Loucy (cell line): ENCODE results near the gene CD6.
A peak's percentile ranks its signal among the peaks of the same experiment; 100 is the strongest.

Source experiments
- H2AFZ ChIP-seq: fragments of 200-600 bp; sonication (generic); 2 replicates; pipeline ENCODE4 v1.6.0; 2016; ENCODE audit warnings: antibody characterized with exemption, mild to moderate bottlenecking, low read length, moderate library complexity
- H3F3A ChIP-seq: fragments of 200-600 bp; 2 replicates; pipeline ENCODE4 v1.6.0; 2016; ENCODE audit warnings: antibody characterized with exemption, low read depth, mild to moderate bottlenecking
- H3K27me3 ChIP-seq: fragments of 200-600 bp; sonication (generic); 2 replicates; pipeline ENCODE4 v1.6.1; 2014; ENCODE audit warnings: low read length, mild to moderate bottlenecking; ENCODE audit not compliant: insufficient read depth, poor library complexity, severe bottlenecking
- H3K36me3 ChIP-seq: fragments of 200-600 bp; sonication (generic); 2 replicates; pipeline ENCODE4 v1.6.1; 2016; ENCODE audit warnings: low read length; ENCODE audit not compliant: insufficient read depth
- H3K4me1 ChIP-seq: fragments of 200-600 bp; sonication (generic); 2 replicates; pipeline ENCODE4 v1.5.1; 2014; ENCODE audit warnings: low read length, mild to moderate bottlenecking; ENCODE audit not compliant: insufficient read depth, poor library complexity, severe bottlenecking
- H3K4me2 ChIP-seq: fragments of 200-600 bp; sonication (generic); 2 replicates; pipeline ENCODE4 v1.6.0; 2014; ENCODE audit warnings: antibody characterized with exemption, low read length, low read depth, mild to moderate bottlenecking; ENCODE audit not compliant: poor library complexity, severe bottlenecking
- H3K4me3 ChIP-seq: fragments of 200-600 bp; sonication (generic); 2 replicates; pipeline ENCODE4 v1.5.1; 2014; ENCODE audit warnings: low read length, mild to moderate bottlenecking, mixed read lengths; ENCODE audit not compliant: poor library complexity, severe bottlenecking
- H3K79me2 ChIP-seq: fragments of 200-600 bp; sonication (generic); 2 replicates; pipeline ENCODE4 v1.6.1; 2014; ENCODE audit warnings: low read length; ENCODE audit not compliant: insufficient read depth
- H3K9ac ChIP-seq: fragments of 200-600 bp; sonication (generic); 2 replicates; pipeline ENCODE4 v1.6.0; 2014; ENCODE audit warnings: mild to moderate bottlenecking, low read depth, low read length, moderate library complexity; ENCODE audit not compliant: poor library complexity, severe bottlenecking
- H3K9me2 ChIP-seq: fragments of 200-600 bp; sonication (generic); replicated peaks from 2 replicates; pipeline ENCODE4 v1.6.1; 2016; ENCODE audit warnings: low read depth, low read length, mixed read lengths
- H3K9me3 ChIP-seq: fragments of 200-600 bp; sonication (generic); 2 replicates; pipeline ENCODE4 v1.6.1; 2014; ENCODE audit warnings: mild to moderate bottlenecking, antibody characterized with exemption, low read length, low read depth; ENCODE audit not compliant: insufficient read depth
- H4K20me1 ChIP-seq: fragments of 200-600 bp; sonication (generic); 2 replicates; pipeline ENCODE4 v1.6.0; 2014; ENCODE audit warnings: antibody characterized with exemption, low read length, mild to moderate bottlenecking; ENCODE audit not compliant: insufficient read depth, poor library complexity, severe bottlenecking
- CTCF ChIP-seq: fragments of 200-600 bp; sonication (generic); conservative IDR thresholded peaks from 2 replicates; pipeline ENCODE4 v1.5.1; 2014; ENCODE audit warnings: mild to moderate bottlenecking, antibody characterized with exemption, low read length
- EZH2phosphoT487 ChIP-seq: fragments of 200-600 bp; IDR thresholded peaks from 2 replicates; pipeline ENCODE4 v1.6.1; 2018; ENCODE audit warnings: antibody characterized with exemption, mild to moderate bottlenecking, moderate library complexity, borderline replicate concordance

Gene CD6

GRCh38 chr11:61041755-61042518, 70.5 kb downstream of the CD6 start:
- Histone ChIP-seq H3F3A (no peaks in the 10 kb centered on the region), H3K27me3 (no peaks in the 10 kb centered on the region), H3K36me3 (no peaks in the 10 kb centered on the region), H3K4me1 (peaks cover 6% of the 10 kb centered on the region), H4K20me1 (no peaks in the 10 kb centered on the region), H2AFZ (peak overlapping the region; percentile 38), H3K4me3 (no peak overlapping the region), H3K4me2 (peak overlapping the region; percentile 35), H3K9ac (peak overlapping the region; percentile 35), H3K9me2 (no peaks in the 10 kb centered on the region), H3K79me2 (no peaks in the 10 kb centered on the region), H3K9me3 (no peaks in the 10 kb centered on the region)
- TF ChIP-seq EZH2phosphoT487 = no peak
- no peak for TF ChIP-seq CTCF

GRCh38 chr11:61042537-61042936, 71.1 kb downstream of the CD6 start:
- Histone ChIP-seq H3K9me2 (no peaks in the 10 kb centered on the region), H3K9ac (no peak overlapping the region), H3K4me3 (no peak overlapping the region), H3K36me3 (no peaks in the 10 kb centered on the region), H2AFZ (peak overlapping the region; percentile 38; the same call in 1 of the 2 replicates), H3K9me3 (no peaks in the 10 kb centered on the region), H3K79me2 (no peaks in the 10 kb centered on the region), H3K4me1 (peaks cover 6% of the 10 kb centered on the region), H4K20me1 (no peaks in the 10 kb centered on the region), H3F3A (no peaks in the 10 kb centered on the region), H3K27me3 (no peaks in the 10 kb centered on the region), H3K4me2 (no peak overlapping the region)
- TF ChIP-seq EZH2phosphoT487 = no peak
- no peak for TF ChIP-seq CTCF

- Histone ChIP-seq H3K9me2 (no peaks in the 10 kb centered on the region), H3K9me3 (no peaks in the 10 kb centered on the region), H4K20me1 (no peaks in the 10 kb centered on the region), H3K4me3 (no peak overlapping the region), H3F3A (no peaks in the 10 kb centered on the region), H3K27me3 (no peaks in the 10 kb centered on the region), H3K4me2 (no peak overlapping the region), H2AFZ (no peak overlapping the region), H3K9ac (no peak overlapping the region), H3K79me2 (no peaks in the 10 kb centered on the region), H3K36me3 (no peaks in the 10 kb centered on the region), H3K4me1 (peaks cover 6% of the 10 kb centered on the region)
- TF ChIP-seq EZH2phosphoT487 (no peak), CTCF (no peak)
Measured at GRCh38 chr11:61042961-61043540, 71.6 kb downstream of the CD6 start.
